Mesendoderm (in vitro differentiated cells): ENCODE results near the gene HP1BP3.
"Not testable (repeated sequence)": the region's sequence is repeated elsewhere in the genome, so short reads cannot be mapped to it uniquely, and the experiment has no call there.

Source experiments
- DNase-seq: peaks from one replicate; pipeline ENCODE4 v3.0.0; 2013
- H2AK5ac ChIP-seq: 2 replicates; pipeline ENCODE4 v1.6.1; 2013; ENCODE audit warnings: low read length, inconsistent platforms
- H2BK120ac ChIP-seq: 2 replicates; pipeline ENCODE4 v1.6.1; 2013; ENCODE audit warnings: low read depth, mild to moderate bottlenecking, low read length, moderate library complexity, mixed read lengths
- H2BK15ac ChIP-seq: replicated peaks from 2 replicates; pipeline ENCODE4 v1.6.1; 2013; ENCODE audit warnings: low read depth, mild to moderate bottlenecking, moderate library complexity
- H2BK5ac ChIP-seq: 2 replicates; pipeline ENCODE4 v1.6.1; 2013; ENCODE audit warnings: low read length, inconsistent platforms
- H3K18ac ChIP-seq: 2 replicates; pipeline ENCODE4 v1.6.1; 2013; ENCODE audit warnings: mild to moderate bottlenecking, low read length, mixed read lengths
- H3K23ac ChIP-seq: one replicate; pipeline ENCODE4 v1.6.1; 2013; ENCODE audit warnings: low read length
- H3K27ac ChIP-seq: 2 replicates; pipeline ENCODE4 v1.5.1; 2013; ENCODE audit warnings: low read depth, mild to moderate bottlenecking, inconsistent platforms, low read length, moderate library complexity
- H3K27me3 ChIP-seq: 2 replicates; pipeline ENCODE4 v1.6.1; 2013; ENCODE audit warnings: low read length, control low read depth, mild to moderate bottlenecking, inconsistent platforms; ENCODE audit not compliant: insufficient read depth, poor library complexity
- H3K36me3 ChIP-seq: 2 replicates; pipeline ENCODE4 v1.6.1; 2013; ENCODE audit warnings: low read length, inconsistent platforms; ENCODE audit not compliant: control insufficient read depth, insufficient read depth
- H3K4ac ChIP-seq: one replicate; pipeline ENCODE4 v1.6.1; 2013; ENCODE audit warnings: low read depth, mild to moderate bottlenecking, low read length, moderate library complexity
- H3K4me1 ChIP-seq: 2 replicates; pipeline ENCODE4 v1.6.1; 2013; ENCODE audit warnings: low read depth, low read length, inconsistent platforms; ENCODE audit not compliant: control insufficient read depth
- H3K4me2 ChIP-seq: 2 replicates; pipeline ENCODE4 v1.6.1; 2013; ENCODE audit warnings: low read length
- H3K4me3 ChIP-seq: 2 replicates; pipeline ENCODE4 v1.5.1; 2013; ENCODE audit warnings: mild to moderate bottlenecking, low read length
- H3K56ac ChIP-seq: one replicate; pipeline ENCODE4 v1.6.1; 2013; ENCODE audit warnings: low read length
- H3K79me1 ChIP-seq: 2 replicates; pipeline ENCODE4 v1.6.1; 2013; ENCODE audit warnings: low read length, inconsistent platforms
- H3K79me2 ChIP-seq: 2 replicates; pipeline ENCODE4 v1.6.1; 2013; ENCODE audit warnings: mild to moderate bottlenecking, low read length; ENCODE audit not compliant: control insufficient read depth, insufficient read depth
- H3K9ac ChIP-seq: 2 replicates; pipeline ENCODE4 v1.6.1; 2013; ENCODE audit warnings: low read length, inconsistent platforms
- H4K5ac ChIP-seq: one replicate; pipeline ENCODE4 v1.6.1; 2013; ENCODE audit warnings: low read length
- H4K8ac ChIP-seq: one replicate; pipeline ENCODE4 v1.6.1; 2013; ENCODE audit warnings: low read depth, mild to moderate bottlenecking, control low read depth, low read length, moderate library complexity
- WGBS: extraction: QIAGEN DNeasy Blood & Tissue Kit; methylation state at CpG from one replicate; pipeline ENCODE4 v1.1.7; 2013; ENCODE audit warnings: low lambda C conversion rate, missing lambda C conversion rate; ENCODE audit not compliant: insufficient coverage; ENCODE audit errors: extremely low coverage; 5-methylcytosine and 5-hydroxymethylcytosine counted together

Gene HP1BP3

GRCh38 chr1:20811916-20812315 lies 24.8 kb upstream of the HP1BP3 start:
- Histone ChIP-seq H3K79me1 (no peaks in the 10 kb centered on the region), H3K56ac (no peak overlapping the region), H4K8ac (no peak overlapping the region), H3K27ac (no peak overlapping the region), H3K4me2 (no peak overlapping the region), H3K36me3 (peaks cover 2% of the 10 kb centered on the region), H2AK5ac (no peak overlapping the region), H3K27me3 (no peaks in the 10 kb centered on the region), H3K23ac (no peak overlapping the region), H3K9ac (no peak overlapping the region), H2BK120ac (no peak overlapping the region), H3K4ac (no peak overlapping the region), H4K5ac (no peak overlapping the region), H2BK5ac (no peak overlapping the region), H2BK15ac (no peak overlapping the region), H3K4me3 (no peak overlapping the region), H3K4me1 (no peaks in the 10 kb centered on the region), H3K79me2 (no peaks in the 10 kb centered on the region), H3K18ac (no peak overlapping the region)
- no CpG with 5 or more reads among the region's 5 CpGs for WGBS
- DNase-seq = no peak

- H3K56ac ChIP-seq = no peak overlapping the region
- WGBS = no CpG with 5 or more reads among the region's 4 CpGs
- no peaks in the 10 kb centered on the region for H3K36me3 ChIP-seq
- H2BK120ac ChIP-seq = no peak overlapping the region
- no peak overlapping the region for H2AK5ac ChIP-seq
- no peak overlapping the region for H3K4me2 ChIP-seq
- H3K23ac ChIP-seq = no peak overlapping the region
- no peak overlapping the region for H3K4me3 ChIP-seq
- no peak for DNase-seq
- H2BK15ac ChIP-seq = no peak overlapping the region
- no peak overlapping the region for H4K8ac ChIP-seq
- no peak overlapping the region for H4K5ac ChIP-seq
- no peak overlapping the region for H3K27ac ChIP-seq
- H3K79me1 ChIP-seq = no peaks in the 10 kb centered on the region
- no peak overlapping the region for H3K9ac ChIP-seq
- H3K27me3 ChIP-seq = no peaks in the 10 kb centered on the region
- no peaks in the 10 kb centered on the region for H3K79me2 ChIP-seq
- no peak overlapping the region for H2BK5ac ChIP-seq
- H3K18ac ChIP-seq = no peak overlapping the region
- H3K4ac ChIP-seq = no peak overlapping the region
- H3K4me1 ChIP-seq = no peaks in the 10 kb centered on the region
Measured at GRCh38 chr1:20793236-20793635, 6.1 kb upstream of the HP1BP3 start.

DNA sequence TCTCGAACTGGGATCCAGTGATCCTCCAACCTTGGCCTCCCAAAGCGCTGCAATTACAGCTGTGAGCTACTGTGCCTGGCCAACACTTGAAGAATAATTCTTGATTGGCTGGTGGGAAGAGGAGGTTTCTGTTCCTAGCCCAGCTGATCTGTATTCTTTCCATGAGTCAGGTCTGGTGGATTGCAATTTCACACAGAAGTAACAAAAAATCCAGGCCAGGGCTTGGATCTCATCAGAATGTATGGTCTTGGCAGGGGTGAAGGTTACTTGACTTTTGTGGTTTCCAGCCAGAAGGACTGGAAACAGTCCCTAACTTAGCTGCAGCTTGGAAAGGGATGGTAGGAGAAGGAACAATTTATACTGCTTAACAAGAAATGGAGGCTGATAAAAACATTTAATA lies 5.1 kb upstream of the HP1BP3 start:
- Histone ChIP-seq H4K5ac (no peak overlapping the region), H3K23ac (no peak overlapping the region), H3K56ac (no peak overlapping the region), H3K4me1 (peaks cover 2% of the 10 kb centered on the region), H3K79me2 (no peaks in the 10 kb centered on the region), H3K27ac (no peak overlapping the region), H3K18ac (no peak overlapping the region), H2AK5ac (no peak overlapping the region), H3K27me3 (no peaks in the 10 kb centered on the region), H2BK15ac (no peak overlapping the region), H3K4ac (no peak overlapping the region), H4K8ac (no peak overlapping the region), H3K4me2 (no peak overlapping the region), H2BK120ac (no peak overlapping the region), H3K9ac (no peak overlapping the region), H3K79me1 (no peaks in the 10 kb centered on the region), H3K4me3 (no peak overlapping the region), H3K36me3 (no peaks in the 10 kb centered on the region), H2BK5ac (no peak overlapping the region)
- no CpG with 5 or more reads among the region's 2 CpGs for WGBS
- DNase-seq = peak; percentile 36

- no peak overlapping the region for H3K4me3 ChIP-seq
- H3K79me2 ChIP-seq = peaks cover 6% of the 10 kb centered on the region
- H3K36me3 ChIP-seq = no peaks in the 10 kb centered on the region
- no peak overlapping the region for H2BK15ac ChIP-seq
- no peak overlapping the region for H3K56ac ChIP-seq
- no peak overlapping the region for H3K18ac ChIP-seq
- H3K27me3 ChIP-seq = no peaks in the 10 kb centered on the region
- H4K8ac ChIP-seq = no peak overlapping the region
- H4K5ac ChIP-seq = no peak overlapping the region
- no peak overlapping the region for H3K27ac ChIP-seq
- peaks cover 4% of the 10 kb centered on the region for H3K79me1 ChIP-seq
- no peak overlapping the region for H3K4me2 ChIP-seq
- no CpG with 5 or more reads among the region's 3 CpGs for WGBS
- no peak overlapping the region for H3K23ac ChIP-seq
- H2BK120ac ChIP-seq = no peak overlapping the region
- peak; percentile 59 for DNase-seq
- H2BK5ac ChIP-seq = no peak overlapping the region
- no peak overlapping the region for H2AK5ac ChIP-seq
- peaks cover 2% of the 10 kb centered on the region for H3K4me1 ChIP-seq
- H3K4ac ChIP-seq = no peak overlapping the region
- H3K9ac ChIP-seq = no peak overlapping the region
Measured at GRCh38 chr1:20790785-20791184, 3.7 kb upstream of the HP1BP3 start.

GRCh38 chr1:20789598-20789997 lies 2.5 kb upstream of the HP1BP3 start:
- not testable (repeated sequence) for H2BK5ac ChIP-seq, H3K36me3 ChIP-seq, H3K4me2 ChIP-seq, H4K8ac ChIP-seq, DNase-seq, H3K27ac ChIP-seq, H2BK120ac ChIP-seq, H3K18ac ChIP-seq, H2BK15ac ChIP-seq, H2AK5ac ChIP-seq, H3K4ac ChIP-seq, H3K4me1 ChIP-seq, H3K27me3 ChIP-seq, H3K4me3 ChIP-seq, H3K9ac ChIP-seq, H3K23ac ChIP-seq, H4K5ac ChIP-seq, H3K79me1 ChIP-seq
- WGBS = no CpG with 5 or more reads among the region's 9 CpGs
- peaks cover 18% of the 10 kb centered on the region for H3K79me2 ChIP-seq
- peak overlapping the region; percentile 7 for H3K56ac ChIP-seq
